ENCODE results near the gene DNAJC5.
"Not testable (repeated sequence)": the region's sequence is repeated elsewhere in the genome, so short reads cannot be mapped to it uniquely, and the experiment has no call there.

DNAJC5 gene

DNA sequence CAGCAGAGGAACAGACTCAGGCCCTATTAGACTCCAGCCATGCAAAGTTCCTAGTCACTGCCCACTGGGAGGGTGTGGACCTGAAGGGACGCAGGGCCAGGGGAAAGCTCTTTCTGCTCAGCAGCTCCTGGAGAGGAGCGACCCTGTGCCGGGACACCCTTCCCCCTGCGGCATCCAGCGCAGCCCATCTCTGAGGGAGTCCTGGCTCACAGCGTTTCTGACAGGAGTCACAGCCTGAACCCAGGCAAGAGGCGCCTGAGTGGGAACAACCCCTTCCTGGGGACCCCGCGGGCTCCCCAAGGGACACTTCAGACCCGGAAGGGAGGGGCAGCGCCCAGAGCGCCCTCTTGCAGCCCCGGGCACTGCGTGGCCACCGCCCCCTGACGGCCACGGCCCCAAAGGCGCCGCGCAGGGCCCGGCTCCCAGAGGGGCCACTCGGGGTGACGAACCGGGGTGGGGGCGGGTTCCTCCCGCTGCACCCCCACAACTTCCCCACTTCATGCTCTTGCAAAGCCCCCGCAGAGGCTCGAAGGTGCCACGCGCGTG, 60.4 kb downstream of the DNAJC5 start:
- DNase-seq (ENCODE audit: low read depth in 3 of 3), result no peak

DNA sequence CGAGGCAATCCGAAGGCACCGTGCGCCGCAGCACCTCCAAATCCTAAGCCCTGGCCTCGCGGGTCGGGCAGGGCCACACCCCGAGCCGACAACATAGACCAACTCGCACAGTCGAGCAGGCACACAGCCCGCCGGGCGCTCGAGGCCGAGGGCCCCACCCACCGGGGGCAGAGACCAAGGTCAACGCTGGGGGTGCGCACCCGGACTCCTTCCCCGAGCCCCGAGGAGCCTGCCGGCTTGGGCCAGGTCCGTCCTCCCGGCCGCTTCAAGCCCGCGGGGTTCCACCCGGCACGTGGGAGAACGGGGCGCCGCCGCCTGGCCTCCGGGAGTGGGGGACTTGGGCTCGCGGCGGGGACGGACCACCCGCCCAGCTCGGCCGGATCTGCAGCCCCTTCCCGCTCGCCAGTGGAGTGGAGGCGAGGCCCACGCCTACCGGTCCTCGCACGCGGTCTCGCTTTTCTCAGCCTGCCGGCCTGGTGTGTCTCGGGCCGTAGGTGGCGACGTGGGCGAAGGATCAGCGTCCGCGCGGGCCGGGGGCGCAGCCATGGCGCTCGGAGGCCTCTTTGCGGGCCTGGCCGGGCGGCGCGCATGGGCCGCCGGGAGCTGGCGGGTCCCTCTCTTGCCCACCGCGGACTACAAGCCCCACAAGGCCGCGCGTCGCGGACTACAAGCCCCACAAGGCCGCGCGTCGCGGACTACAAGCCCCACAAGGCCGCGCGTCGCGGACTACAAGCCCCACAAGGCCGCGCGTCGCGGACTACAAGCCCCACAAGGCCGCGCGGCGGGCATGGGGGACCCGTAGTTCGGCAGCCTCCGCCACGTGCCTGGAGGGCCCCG, 61.1 kb downstream of the DNAJC5 start, which contains the start of gene UCKL1:
Gene UCKL1, minus strand, starts transcription at position 590 of the 837 bp plus-strand sequence. Its CDS starts 44 bp downstream, at position 546.
- peak; percentile 79 to 83 (median 83) for DNase-seq (ENCODE audit: low read depth in 3 of 3)

DNA sequence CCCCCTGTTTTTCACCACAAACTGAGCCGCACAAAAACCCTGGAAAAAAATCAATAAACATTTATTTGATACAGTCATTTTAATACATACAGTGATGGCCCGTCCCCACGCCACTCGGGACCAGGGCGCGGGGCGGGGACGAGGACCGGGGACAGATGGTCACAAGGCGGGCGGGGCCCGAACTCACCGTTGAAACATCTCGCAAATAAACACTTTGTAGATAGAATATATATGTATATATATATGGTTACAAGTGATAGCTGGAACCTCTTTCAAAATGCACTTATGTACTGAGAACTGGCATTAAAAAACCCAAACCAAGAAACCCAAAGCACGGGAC, 61.7 kb downstream of the DNAJC5 start:
- DNase-seq (ENCODE audit: low read depth in 3 of 3), result no peak

DNA sequence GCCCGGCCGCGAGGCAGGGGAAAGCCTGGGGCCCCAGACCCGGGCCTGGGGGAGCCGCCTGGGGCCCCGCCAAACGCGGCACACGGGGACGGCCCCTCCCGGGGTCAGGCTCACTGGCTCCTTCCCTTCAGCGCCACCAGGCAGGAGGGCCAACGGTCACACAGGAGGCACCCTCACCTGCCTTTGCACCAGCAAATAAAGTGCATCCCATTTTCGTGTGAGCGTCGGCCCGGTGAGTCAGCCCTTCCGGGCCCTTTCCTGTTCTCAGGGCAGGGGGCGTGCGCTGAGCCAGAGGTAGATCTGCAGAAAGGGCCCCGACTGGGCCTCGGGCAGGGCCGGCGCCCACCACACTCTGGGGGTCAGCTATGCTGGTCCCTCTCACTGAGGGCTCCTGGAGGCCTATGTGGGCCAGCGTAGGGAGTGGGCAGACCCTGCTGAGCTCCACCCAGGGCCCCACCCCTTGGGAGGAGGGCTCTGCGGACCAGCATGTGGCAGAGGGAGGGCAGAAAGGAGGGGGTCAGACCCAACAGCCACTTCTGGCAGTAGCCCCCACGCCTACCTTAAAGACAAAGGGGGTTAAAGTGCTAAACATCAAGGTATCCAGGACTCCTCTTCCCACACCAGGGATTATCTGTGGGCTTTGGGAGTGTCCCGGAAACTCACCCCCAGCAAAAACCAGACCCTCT, 62.2 kb downstream of the DNAJC5 start:
- peak in 2 of 3 donors; percentile 51 to 70 for DNase-seq (ENCODE audit: low read depth in 3 of 3)

DNA sequence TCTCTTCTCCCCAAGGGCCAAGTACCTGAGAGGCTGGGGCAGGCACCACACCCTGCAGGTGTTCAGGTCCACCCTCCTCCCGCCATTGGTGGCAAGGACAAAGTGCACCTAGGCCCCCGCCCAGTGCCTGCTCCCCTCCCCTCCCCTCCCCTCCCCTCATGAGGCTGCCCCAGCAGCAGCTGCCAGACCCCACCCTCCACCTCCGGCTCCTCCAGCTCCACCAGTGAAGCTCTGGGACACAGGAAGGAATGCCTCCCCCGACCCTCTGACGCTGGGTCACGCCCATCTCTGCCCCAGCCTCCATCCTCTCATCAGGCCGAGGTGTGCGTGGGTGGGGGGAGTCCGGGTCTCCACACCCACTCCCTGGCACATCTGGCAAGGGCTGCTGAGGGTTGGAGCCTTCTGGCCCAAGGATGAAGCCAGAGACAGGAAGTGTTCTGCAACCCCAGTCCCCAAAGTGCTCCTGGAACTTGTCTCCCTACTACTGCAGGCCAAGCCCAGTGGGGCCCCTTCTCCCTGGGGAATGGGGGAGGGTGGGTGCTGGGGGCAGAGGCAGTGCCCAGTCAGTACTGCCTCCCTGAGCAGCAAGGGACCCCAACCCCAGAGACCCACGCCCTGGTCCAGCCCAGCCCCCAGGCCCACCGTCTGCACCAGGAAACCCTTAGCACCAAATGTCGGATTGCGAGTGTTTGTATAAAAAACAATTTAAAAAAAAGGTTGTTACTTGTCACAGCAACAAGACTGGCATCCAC, 62.9 kb downstream of the DNAJC5 start:
- no peak for DNase-seq (ENCODE audit: low read depth in 3 of 3)

DNA sequence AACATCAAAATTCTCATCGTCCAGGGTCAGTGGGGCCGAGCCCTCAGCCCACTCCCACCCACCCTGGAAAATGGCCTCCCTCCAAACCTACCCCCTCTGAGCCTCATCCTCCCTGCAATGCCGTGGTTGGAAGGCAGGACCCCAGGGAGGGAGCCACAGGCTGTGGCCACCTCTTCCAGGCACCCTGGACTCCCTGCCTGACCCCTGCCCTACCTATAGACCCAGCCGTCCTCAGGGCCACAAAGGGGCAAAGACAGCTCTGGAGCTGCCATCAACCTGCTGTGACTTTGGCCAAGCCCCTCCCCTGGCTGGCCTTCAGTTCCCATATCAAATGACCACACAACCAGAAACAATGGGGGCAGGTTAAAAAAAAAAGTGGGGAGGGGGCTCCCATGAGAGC, 63.5 kb downstream of the DNAJC5 start:
- no peak for DNase-seq (ENCODE audit: low read depth in 3 of 3)

DNA sequence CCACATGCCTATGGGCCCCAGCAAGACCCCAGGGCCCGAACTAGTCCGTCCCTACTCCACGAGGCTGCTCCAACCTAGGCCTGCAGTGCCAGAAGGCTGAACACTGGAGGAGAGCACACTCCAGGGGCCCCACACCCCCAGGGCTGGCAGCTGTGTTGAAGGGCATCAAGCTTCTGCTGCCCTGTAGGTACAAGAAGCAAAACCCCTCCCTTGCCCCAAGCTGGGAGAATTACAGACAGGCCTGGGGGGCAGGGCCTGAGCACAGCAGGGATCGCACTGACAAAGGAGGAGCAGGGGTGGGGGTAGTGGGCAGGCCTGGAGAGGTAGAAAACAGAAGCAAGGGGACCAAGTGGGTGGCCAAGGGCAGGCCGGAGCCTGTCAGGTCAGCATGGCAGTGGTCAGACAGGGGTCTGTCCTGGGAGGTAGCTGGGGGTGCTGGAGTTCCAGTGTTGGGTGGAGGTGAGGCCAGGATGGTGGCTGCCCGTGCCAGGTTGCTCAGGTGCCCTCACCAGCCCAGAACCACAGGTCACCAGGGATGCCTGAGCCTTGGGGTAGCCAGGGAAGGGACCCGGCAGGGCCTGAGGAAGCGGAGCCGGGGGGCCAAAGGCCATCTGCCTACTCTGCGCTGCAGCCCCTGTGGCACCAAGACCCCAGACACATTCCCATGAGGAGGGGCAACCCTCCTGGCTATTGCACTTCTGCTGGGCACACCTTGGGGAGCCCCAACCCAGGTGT, 64.2 kb downstream of the DNAJC5 start:
- DNase-seq (ENCODE audit: low read depth in 3 of 3), result no peak

DNA sequence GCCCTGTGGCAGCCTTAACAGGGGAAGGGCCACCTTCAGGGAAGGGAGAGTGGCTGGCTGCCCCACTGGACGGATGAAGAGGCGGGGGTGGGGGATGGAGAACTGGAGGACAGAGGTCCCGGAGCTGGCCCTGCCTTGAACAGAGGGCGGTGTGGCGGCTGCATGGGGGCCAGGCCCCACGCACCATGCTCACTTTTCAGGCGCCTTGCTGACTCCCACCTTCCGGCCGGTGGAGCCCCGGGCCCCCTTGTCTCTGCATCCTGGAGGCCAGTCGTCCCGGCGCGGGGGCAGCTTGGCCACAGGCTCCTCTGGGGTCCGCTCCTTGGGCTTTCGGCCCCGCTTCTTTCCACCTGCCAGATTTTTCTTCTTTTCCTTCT, 64.8 kb downstream of the DNAJC5 start:
- no peak for DNase-seq (ENCODE audit: low read depth in 3 of 3)

DNA sequence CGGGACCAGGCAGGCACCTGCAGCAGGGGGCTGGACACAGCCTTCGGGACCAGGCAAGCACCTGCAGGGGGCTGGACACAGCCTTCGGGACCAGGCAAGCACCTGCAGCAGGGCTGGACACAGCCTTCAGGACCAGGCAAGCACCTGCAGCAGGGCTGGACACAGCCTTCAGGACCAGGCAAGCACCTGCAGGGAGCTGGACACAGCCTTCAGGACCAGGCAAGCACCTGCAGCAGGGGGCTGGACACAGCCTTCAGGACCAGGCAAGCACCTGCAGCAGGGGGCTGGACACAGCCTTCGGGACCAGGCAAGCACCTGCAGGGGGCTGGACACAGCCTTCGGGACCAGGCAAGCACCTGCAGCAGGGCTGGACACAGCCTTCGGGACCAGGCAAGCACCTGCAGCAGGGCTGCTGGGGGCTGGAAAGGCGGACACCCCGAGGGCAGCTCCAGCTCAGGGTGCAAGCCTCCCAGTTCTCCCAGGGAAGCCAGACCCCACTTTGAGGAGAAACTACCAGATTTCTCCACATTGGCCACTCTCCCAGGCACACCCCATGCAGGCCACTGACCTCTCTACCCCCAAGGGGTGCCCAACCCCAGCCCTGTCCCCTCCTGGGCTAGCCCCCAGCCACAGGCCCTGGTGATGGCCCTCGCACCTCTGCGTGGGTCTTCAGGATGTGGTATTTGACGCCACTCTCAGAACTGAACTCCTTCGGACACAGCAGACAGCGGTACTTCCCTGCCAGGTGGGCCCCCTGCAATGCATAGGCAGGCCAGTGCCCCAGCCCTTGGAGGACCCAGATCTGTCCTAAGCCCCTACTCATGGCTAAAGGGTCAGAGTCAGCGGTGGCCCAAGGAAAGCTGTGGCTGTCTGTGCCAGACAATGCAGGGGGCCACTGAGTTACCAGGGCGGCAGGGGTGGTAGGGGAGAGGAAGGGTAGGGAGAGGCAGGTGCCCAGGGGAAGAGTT, 66.0 kb downstream of the DNAJC5 start:
- not testable (repeated sequence) for DNase-seq (ENCODE audit: low read depth in 3 of 3)

DNA sequence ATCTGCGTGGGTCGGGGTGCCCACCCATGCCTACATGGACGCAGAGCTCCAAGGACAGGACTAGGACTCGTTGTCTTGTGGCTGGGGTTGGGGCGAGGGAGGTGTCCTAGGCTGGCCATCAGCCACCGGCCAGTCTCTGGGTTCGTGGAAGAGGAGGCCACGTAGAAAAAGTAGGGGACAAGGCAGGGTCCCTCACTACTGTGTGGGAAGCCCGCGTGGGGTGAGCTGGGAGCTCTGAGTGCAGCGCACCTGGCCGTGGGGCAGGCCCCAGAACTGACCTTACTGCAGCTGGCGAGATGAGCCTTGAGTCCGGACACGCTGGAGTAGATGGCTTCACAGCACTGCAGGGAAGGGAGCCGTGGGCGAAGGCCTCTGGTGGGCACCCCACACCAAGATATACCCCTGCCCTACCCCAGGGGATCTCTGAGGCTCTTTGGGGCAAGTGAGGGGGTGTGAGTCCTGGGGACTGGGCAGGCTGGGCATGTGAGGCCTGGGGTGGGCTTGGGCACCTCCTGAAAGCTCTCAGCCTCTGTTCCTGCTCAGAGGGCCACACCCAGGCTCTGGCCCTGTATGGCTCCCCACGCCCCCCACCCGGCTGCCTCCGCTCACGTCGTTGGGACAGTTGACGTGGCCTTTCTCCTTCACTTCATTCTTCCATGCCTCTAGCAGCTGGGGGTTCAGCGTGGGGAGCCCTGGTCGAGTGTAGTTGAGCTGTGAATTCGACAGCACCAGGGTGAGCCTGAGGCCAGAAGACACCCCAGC, 66.9 kb downstream of the DNAJC5 start:
- DNase-seq (ENCODE audit: low read depth in 3 of 3), result no peak

DNA sequence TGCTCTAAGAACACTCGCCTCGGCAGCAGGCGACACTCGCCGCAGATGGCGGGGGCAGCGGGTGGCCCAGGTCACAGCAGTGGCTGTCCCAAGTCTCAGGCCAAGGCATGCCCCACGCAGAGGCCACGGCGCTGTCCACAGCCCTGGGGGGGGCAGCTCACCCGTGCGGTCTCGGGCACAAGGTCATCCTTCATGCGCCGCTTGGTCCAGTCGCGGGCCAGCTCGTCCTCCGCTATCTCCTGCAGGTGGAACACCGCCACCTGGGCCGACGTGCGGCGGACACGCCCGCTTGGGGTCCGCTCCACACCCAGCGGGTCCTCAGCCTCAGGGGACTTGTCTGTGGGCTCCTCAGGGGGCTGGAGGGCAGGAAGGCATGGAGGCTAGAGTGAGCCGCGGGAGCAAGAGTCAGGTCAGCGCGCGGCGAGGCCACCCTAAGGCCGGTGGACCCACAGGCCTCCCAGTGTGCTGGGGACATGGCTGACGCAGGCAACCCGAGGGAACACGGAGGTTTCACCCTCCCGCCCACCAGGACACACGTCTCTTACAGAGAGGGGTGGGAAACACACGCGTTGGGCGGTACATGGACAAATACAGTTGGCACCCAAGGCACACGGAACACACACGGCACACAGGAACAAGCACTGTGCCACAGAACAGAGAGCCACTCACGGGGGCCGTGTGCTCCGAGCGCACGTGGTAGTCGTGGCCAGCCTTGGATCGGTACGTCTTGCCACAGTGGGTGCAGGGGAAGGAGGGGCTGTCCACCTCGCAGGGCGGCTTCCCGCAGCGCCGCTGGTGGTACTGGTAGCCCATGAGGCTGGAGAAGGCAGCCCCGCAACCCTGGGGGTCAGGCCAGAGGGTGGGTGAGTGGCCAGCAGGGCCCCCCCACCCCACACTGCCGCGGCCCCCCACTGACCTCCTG, 67.8 kb downstream of the DNAJC5 start:
- DNase-seq (ENCODE audit: low read depth in 3 of 3), result no peak

DNA sequence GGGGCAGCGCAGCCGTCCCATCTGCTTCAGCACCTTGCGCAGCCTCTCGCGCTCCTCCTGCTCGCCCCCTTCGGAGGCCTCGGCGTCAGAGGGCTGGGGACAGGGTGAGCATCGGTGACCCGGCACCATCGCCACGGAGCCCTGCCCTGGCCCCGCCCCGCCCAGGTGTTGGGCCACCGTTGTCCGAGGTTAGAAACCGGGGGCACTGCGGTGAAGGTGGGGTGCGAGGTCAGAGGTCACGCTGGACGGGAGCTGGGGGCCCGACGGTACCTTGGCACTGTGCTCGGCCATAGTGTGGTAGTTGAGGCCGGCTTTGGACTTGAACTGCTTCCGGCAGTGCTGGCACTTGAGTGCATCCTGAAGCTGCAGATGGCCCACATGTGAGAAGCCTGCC, 68.4 kb downstream of the DNAJC5 start:
- no peak for DNase-seq (ENCODE audit: low read depth in 3 of 3)

DNA sequence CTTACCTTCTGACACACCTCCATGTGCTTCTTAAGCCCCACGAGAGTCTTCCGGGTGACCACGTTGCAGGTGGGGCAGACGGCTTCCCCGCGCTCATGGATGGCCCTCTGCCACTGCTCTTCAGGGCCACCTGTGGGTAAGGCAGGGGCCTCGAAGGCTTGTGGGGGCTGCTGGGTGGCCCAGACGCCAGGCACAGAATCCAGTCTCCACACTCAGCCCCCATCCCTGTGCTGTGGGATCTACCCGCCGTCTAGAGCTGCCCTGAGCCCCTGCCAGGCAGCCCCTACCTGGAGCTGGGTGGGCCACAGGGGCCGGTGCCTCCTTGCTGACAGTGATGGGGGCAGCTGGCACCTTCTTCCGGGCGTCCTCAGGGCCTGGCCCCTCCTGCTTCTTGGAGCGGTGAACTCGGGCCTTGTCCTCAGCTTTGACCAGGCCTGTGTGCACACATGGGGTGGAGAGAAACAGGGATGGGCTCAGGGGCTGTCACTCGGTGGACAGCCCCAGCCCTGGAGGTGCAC, 68.9 kb downstream of the DNAJC5 start:
- no peak for DNase-seq (ENCODE audit: low read depth in 3 of 3)

DNA sequence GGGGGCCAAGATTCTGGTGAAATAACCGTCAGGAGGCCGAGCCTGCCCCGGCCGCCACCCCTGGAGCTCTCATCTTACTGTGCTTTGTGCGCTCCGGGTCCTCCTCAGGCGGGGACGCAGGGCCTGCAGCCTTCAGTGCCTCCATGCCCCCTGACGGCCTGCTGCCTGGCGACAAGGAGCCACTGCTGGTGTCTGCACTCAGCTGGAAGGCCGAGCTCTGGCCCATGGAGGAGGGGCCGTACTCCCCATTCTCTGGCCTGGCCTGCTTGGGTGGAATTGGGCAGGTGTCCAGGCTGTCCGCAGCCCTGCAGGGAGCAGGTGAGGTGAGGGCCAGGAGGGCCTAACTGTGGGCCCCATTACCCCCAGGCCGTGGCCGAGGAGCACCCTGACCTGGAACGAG, 69.5 kb downstream of the DNAJC5 start:
- no peak for DNase-seq (ENCODE audit: low read depth in 3 of 3)

DNA sequence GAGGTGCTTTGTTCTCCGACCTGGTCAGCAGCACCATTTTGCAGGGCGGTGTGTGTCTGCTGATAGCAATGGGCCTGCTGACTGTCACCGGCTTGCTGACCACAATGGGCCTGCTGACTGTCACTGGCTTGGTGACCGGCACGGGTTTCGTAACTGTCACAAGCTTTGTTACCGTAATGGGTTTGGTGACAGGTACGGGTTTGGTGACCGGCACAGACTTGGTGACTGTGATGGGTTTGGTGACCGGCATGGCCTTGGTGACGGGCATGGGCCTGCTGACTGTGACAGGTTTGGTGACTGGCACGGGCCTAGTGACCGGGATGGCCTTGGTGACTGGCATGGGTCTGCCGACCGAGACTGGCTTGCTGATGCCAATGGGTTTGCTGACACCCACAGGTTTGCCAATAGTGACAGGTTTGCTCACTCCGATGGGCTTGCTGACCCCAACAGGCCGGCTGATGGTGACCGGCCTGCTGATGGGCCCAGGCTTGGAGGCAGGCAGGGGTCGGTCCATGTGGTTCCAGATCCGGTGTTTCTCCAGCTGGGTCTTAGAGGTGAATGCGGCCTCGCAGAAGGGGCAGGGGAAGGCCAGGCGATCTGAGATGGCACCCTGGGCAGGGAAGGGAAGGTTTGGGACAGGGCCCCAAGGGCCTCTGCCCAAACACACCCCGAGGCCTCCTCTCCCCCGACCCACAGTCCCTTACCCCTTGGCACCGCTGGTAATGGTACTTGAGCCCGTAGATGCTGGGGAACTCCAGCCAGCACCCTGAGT, 71.4 kb downstream of the DNAJC5 start:
- no peak for DNase-seq (ENCODE audit: low read depth in 3 of 3)

DNA sequence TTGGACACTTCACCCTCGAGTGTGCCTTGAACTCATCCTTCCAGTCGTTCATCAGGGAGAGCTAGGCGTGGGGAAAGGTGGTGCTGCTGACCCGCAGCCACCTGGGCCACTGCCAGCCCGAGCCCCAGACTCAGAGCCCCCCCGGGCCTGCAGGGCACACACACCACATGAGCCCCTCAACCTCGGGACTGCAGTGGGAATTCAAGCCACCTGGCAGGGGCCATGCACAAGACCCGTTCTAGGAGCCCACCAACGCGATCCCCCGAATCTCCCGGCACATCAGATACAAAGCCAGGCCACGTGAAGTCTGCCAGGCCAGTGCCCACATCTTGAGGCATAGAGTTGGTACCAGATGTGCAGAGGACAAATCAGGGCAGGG, 72.0 kb downstream of the DNAJC5 start:
- no peak for DNase-seq (ENCODE audit: low read depth in 3 of 3)

DNA sequence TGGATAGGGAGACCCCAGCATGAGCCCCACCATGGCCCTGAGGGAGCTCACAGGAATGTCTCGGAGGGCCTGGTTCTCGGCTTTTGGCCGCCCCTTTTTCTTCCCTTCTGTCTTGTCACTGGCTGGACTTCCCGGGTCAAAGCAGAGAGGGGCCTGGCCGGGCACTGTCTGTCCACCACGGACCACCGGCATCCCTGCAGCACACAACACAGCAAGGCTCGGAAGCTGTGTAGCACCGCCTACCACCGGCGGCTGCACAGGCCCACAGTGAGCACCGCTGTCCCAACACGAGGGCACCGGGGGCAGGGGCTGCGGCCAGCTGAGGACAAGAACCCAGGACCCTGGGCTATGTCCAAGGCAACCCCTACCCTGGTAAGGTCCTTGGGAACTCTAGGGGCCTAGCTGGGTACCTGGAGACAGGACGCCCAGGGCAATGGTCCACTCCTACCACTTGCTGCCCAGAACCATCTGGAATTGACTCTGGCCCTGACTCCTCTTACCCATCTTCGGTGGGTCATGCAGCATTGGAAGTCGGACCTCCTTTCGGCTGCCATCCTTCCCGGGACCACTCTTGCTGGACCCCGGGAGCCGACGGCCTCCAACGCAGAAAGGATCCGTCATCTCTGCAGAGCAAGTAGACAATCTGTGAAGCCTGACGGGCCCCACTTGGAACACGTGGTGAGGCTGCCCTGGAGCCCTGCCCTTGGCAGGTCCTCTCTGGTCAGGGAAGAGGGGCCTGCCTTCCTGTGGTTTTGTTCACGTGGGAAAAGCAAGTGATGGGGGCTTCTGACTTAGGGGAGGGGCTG, 72.6 kb downstream of the DNAJC5 start:
- no peak for DNase-seq (ENCODE audit: low read depth in 3 of 3)
